SK-N-SH (cell line): ENCODE measurements around the gene REC8. TPM values are rescaled to one million over a fixed set of nuclear protein-coding genes. Genes with fewer than 3 reads are reported as not detected.

Source experiments
- CTCF ChIA-PET: fragments of 300-600, 350-600 bp; formaldehyde crosslinking; extraction: SDS; loops from one replicate; lab custom pipeline; 2021; lab: Yijun Ruan, JAX
- POLR2A ChIA-PET: fragments of 350-600 bp; sonication (Branson Sonifier 250); formaldehyde crosslinking; extraction: SDS; loops from one replicate; lab custom pipeline; 2020; ENCODE audit warnings: antibody characterized with exemption, inconsistent platforms; lab: Yijun Ruan, JAX
- DNase-seq: peaks from one replicate; pipeline ENCODE4 v3.0.0; 2012
- H2AFZ ChIP-seq: fragments of 200-600 bp; sonication (generic); 2 replicates; pipeline ENCODE4 v1.8.1; 2016; ENCODE audit warnings: antibody characterized with exemption, mild to moderate bottlenecking, low read depth
- H3F3A ChIP-seq: fragments of 200-600 bp; sonication (generic); replicated peaks from 2 replicates; pipeline ENCODE3; 2016; ENCODE audit warnings: antibody characterized with exemption, mild to moderate bottlenecking; ENCODE audit not compliant: insufficient read depth
- H3K27ac ChIP-seq, 2 experiments: fragments of 200-500 bp in 1 of 2; fragments of 200-600 bp in 1 of 2; sonication (Bioruptor generic) in 1 of 2; sonication (generic), shearing (Covaris generic) in 1 of 2; 2 replicates each; pipeline versions ENCODE4 v1.5.1 to v1.6.1; 2014 to 2016; ENCODE audit warnings: low read depth in 2 of 2, inconsistent platforms in 1 of 2, low read length in 1 of 2, mild to moderate bottlenecking in 1 of 2, mixed read lengths in 1 of 2
- H3K27me3 ChIP-seq: fragments of 200-600 bp; sonication (generic), shearing (Covaris generic); 2 replicates; pipeline ENCODE4 v1.6.1; 2016; ENCODE audit warnings: mixed run types; ENCODE audit not compliant: insufficient read depth
- H3K36me3 ChIP-seq, 2 experiments: fragments of 200-500 bp in 1 of 2; fragments of 200-600 bp in 1 of 2; sonication (Bioruptor generic) in 1 of 2; sonication (generic) in 1 of 2; replicated peaks in 1 of 2; 2 replicates each; pipeline versions ENCODE3 to v1.5.1; 2014 to 2016; ENCODE audit warnings: low read length in 1 of 2, mild to moderate bottlenecking in 1 of 2; ENCODE audit not compliant: insufficient read depth in 2 of 2, control insufficient read depth in 1 of 2
- H3K4me1 ChIP-seq, 2 experiments: fragments of 200-500 bp in 1 of 2; fragments of 200-600 bp in 1 of 2; sonication (Bioruptor generic) in 1 of 2; sonication (generic), shearing (Covaris generic) in 1 of 2; 2 replicates each; pipeline versions ENCODE4 v1.5.1 to v1.6.1; 2014 to 2016; ENCODE audit warnings: low read depth in 1 of 2, low read length in 1 of 2, mixed run types in 1 of 2; ENCODE audit not compliant: insufficient read depth in 2 of 2, control insufficient read depth in 1 of 2
- H3K4me2 ChIP-seq: fragments of 200-600 bp; sonication (generic), shearing (Covaris generic); 2 replicates; pipeline ENCODE4 v1.6.1; 2017; ENCODE audit warnings: mixed run types
- H3K4me3 ChIP-seq, 2 experiments: fragments of 200-500 bp in 1 of 2; fragments of 200-600 bp in 1 of 2; sonication (Bioruptor generic) in 1 of 2; sonication (generic), shearing (Covaris generic) in 1 of 2; 2 replicates each; pipeline versions ENCODE4 v1.5.1 to v1.8.1; 2014 to 2016; ENCODE audit warnings: low read depth in 2 of 2, inconsistent platforms in 1 of 2, low read length in 1 of 2, mild to moderate bottlenecking in 1 of 2, mixed read lengths in 1 of 2, moderate library complexity in 1 of 2
- H3K79me2 ChIP-seq: fragments of 200-600 bp; sonication (generic); 2 replicates; pipeline ENCODE4 v1.8.1; 2017; ENCODE audit warnings: mild to moderate bottlenecking; ENCODE audit not compliant: insufficient read depth
- H3K9ac ChIP-seq: fragments of 200-600 bp; sonication (generic); 2 replicates; pipeline ENCODE4 v1.6.1; 2017; ENCODE audit warnings: mixed run types
- H3K9me2 ChIP-seq: fragments of 200-600 bp; sonication (generic); 2 replicates; pipeline ENCODE4 v1.6.1; 2017; ENCODE audit warnings: mixed run types
- H3K9me3 ChIP-seq: fragments of 200-600 bp; sonication (generic); 2 replicates; pipeline ENCODE4 v1.6.1; 2017; ENCODE audit warnings: mixed run types, mild to moderate bottlenecking, moderate library complexity
- H4K20me1 ChIP-seq: fragments of 200-600 bp; sonication (generic); 2 replicates; pipeline ENCODE4 v1.6.1; 2017; ENCODE audit warnings: mild to moderate bottlenecking, mixed run types; ENCODE audit not compliant: insufficient read depth
- CHD2 ChIP-seq: fragments of 150-350 bp; IDR thresholded peaks from 2 replicates; pipeline ENCODE4 v1.6.1; 2018; ENCODE audit warnings: low read length; ENCODE audit not compliant: partially characterized antibody
- ELF1 ChIP-seq: IDR thresholded peaks from 2 replicates; pipeline ENCODE4 v1.4.0; 2012
- EP300 ChIP-seq, 2 experiments: IDR thresholded peaks; 2 replicates each; pipeline versions ENCODE4 v1.4.0 to v1.6.1; 2012; ENCODE audit warnings: borderline replicate concordance in 1 of 2, low read depth in 1 of 2, low read length in 1 of 2
- EZH2phosphoT487 ChIP-seq: fragments of 200-600 bp; sonication (generic); IDR thresholded peaks from 2 replicates; pipeline ENCODE4 v1.6.1; 2017; ENCODE audit warnings: low read depth, mixed run types, mild to moderate bottlenecking, antibody characterized with exemption, moderate library complexity, borderline replicate concordance
- FOXJ3 ChIP-seq: sonication (generic); formaldehyde crosslinking; IDR thresholded peaks from 2 replicates; pipeline ENCODE4 v1.5.1; 2020; ENCODE audit warnings: mild to moderate bottlenecking, missing genetic modification reagents
- GABPA ChIP-seq: IDR thresholded peaks from 2 replicates; pipeline ENCODE4 v1.4.0; 2012; ENCODE audit warnings: low read depth, mild to moderate bottlenecking
- JUND ChIP-seq: IDR thresholded peaks from 2 replicates; pipeline ENCODE4 v1.4.0; 2012
- MAX ChIP-seq: IDR thresholded peaks from 2 replicates; pipeline ENCODE4 v1.4.0; 2012; ENCODE audit warnings: low read depth
- MEF2A ChIP-seq: IDR thresholded peaks from 2 replicates; pipeline ENCODE4 v1.4.0; 2012; ENCODE audit warnings: low read depth, borderline replicate concordance
- MXI1 ChIP-seq: IDR thresholded peaks from 2 replicates; pipeline ENCODE4 v1.6.1; 2012; ENCODE audit warnings: mild to moderate bottlenecking, low read depth, low read length, improper control_type of control experiment
- NRF1 ChIP-seq: IDR thresholded peaks from 2 replicates; pipeline ENCODE4 v1.6.1; 2012; ENCODE audit warnings: low read depth, mild to moderate bottlenecking, low read length
- PBX3 ChIP-seq: IDR thresholded peaks from 2 replicates; pipeline ENCODE4; 2012
- RCOR1 ChIP-seq: fragments of 150-350 bp; IDR thresholded peaks from 2 replicates; pipeline ENCODE4 v1.6.1; 2017; ENCODE audit warnings: antibody characterized with exemption, low read length
- SMC3 ChIP-seq: IDR thresholded peaks from 2 replicates; pipeline ENCODE4 v1.6.1; 2012; ENCODE audit warnings: low read depth, low read length, improper control_type of control experiment
- USF2 ChIP-seq: fragments of 150-350 bp; IDR thresholded peaks from 2 replicates; pipeline ENCODE4 v1.6.1; 2017; ENCODE audit warnings: antibody characterized with exemption, low read length, low read depth, borderline replicate concordance
- YY1 ChIP-seq: IDR thresholded peaks from 2 replicates; pipeline ENCODE4 v1.4.0; 2012; ENCODE audit warnings: low read depth, mild to moderate bottlenecking
- WGBS: methylation state at CpG from one replicate; pipeline ENCODE4 v1.1.6; 2017; ENCODE audit warnings: low lambda C conversion rate; 5-methylcytosine and 5-hydroxymethylcytosine counted together
- polyA plus RNA-seq, 3 experiments: library from polyadenylated mRNA; depleted of rRNA; stranded (reverse); fragments of >200 nt; gene quantifications; 2 replicates each; pipeline ENCODE4 v1.2.3, GENCODE V29; 2012
- TF ChIP-seq, protein P1 (sequence below): fragments of 150-350 bp; IDR thresholded peaks from 2 replicates; pipeline ENCODE4 v1.6.1; 2016; ENCODE audit warnings: mild to moderate bottlenecking, low read depth, low read length
- TF ChIP-seq, protein P2 (sequence below): IDR thresholded peaks from 2 replicates; pipeline ENCODE4 v1.4.0; 2012; ENCODE audit warnings: low read depth, borderline replicate concordance

Gene REC8
- polyA plus RNA-seq, 1 of the 3 experiments (the other 2 are of a cell fraction), result 23.2 TPM

DNA sequence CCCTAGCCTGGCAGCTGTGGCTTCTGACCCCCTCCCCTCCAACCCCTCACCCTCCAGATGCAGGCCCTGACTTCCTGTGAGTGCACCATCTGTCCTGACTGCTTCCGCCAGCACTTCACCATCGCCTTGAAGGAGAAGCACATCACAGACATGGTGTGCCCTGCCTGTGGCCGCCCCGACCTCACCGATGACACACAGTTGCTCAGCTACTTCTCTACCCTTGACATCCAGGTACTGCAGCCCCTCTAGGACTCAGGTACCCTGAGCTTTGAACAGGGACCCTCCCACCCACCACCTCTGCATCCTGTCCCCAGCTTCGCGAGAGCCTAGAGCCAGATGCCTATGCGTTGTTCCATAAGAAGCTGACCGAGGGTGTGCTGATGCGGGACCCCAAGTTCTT, 16.8 kb upstream of the REC8 start:
- ChIA-PET CTCF (no interaction called here), POLR2A (interaction anchor here (0.6 kb wide), 1 partner anchor 15 kb away, joined by 3 read pairs; no protein-coding TSS in a partner anchor)
- Histone ChIP-seq H3K4me3 (no peak overlapping the region), H3K79me2 (peaks cover under 1% of the 10 kb centered on the region; the same call in 1 of the 2 replicates), H3K4me2 (no peak overlapping the region), H3K27me3 (no peaks in the 10 kb centered on the region), H3K27ac (no peak overlapping the region; a peak in 1 of 4 replicates), H2AFZ (no peak overlapping the region), H3K4me1 (peaks cover 0 to under 1% of the 10 kb centered on the region in 2 experiments; a peak in 1 of 4 replicates), H3K36me3 (peaks cover 45 to 59% of the 10 kb centered on the region in 2 experiments), H3F3A (peaks cover 11% of the 10 kb centered on the region), H4K20me1 (0 out of 2 replicates have a peak, but pooled peaks cover 2% of the 10 kb centered on the region), H3K9ac (no peak overlapping the region), H3K9me3 (no peaks in the 10 kb centered on the region), H3K9me2 (no peaks in the 10 kb centered on the region)
- 97% methylated on average over 10 of the region's 10 CpGs for WGBS
- no peak for DNase-seq
- TF ChIP-seq YY1, result no peak
- TF ChIP-seq NRF1, result no peak
- TF ChIP-seq ELF1, result no peak
- no peak for TF ChIP-seq GABPA
- TF ChIP-seq MAX, result no peak
- TF ChIP-seq, protein P1, sequence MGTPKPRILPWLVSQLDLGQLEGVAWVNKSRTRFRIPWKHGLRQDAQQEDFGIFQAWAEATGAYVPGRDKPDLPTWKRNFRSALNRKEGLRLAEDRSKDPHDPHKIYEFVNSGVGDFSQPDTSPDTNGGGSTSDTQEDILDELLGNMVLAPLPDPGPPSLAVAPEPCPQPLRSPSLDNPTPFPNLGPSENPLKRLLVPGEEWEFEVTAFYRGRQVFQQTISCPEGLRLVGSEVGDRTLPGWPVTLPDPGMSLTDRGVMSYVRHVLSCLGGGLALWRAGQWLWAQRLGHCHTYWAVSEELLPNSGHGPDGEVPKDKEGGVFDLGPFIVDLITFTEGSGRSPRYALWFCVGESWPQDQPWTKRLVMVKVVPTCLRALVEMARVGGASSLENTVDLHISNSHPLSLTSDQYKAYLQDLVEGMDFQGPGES, result no peak
- no peak for TF ChIP-seq RCOR1
- TF ChIP-seq USF2, result no peak
- TF ChIP-seq JUND, result no peak
- no peak for TF ChIP-seq SMC3

- Histone ChIP-seq H3K4me1 (peaks cover 4 to 9% of the 10 kb centered on the region in 2 experiments; a peak in 1 of 4 replicates), H3K27ac (no peak overlapping the region), H3K36me3 (peaks cover 40 to 49% of the 10 kb centered on the region in 2 experiments), H3K9ac (no peak overlapping the region), H4K20me1 (peaks cover 4% of the 10 kb centered on the region; the same call in 1 of the 2 replicates), H3F3A (peaks cover 17% of the 10 kb centered on the region), H2AFZ (no peak overlapping the region), H3K79me2 (peaks cover 7% of the 10 kb centered on the region), H3K27me3 (no peaks in the 10 kb centered on the region), H3K9me3 (no peaks in the 10 kb centered on the region), H3K4me2 (no peak overlapping the region), H3K9me2 (no peaks in the 10 kb centered on the region), H3K4me3 (no peak overlapping the region)
- no peak for TF ChIP-seq NRF1
- TF ChIP-seq MAX, result no peak
- TF ChIP-seq, protein P2, sequence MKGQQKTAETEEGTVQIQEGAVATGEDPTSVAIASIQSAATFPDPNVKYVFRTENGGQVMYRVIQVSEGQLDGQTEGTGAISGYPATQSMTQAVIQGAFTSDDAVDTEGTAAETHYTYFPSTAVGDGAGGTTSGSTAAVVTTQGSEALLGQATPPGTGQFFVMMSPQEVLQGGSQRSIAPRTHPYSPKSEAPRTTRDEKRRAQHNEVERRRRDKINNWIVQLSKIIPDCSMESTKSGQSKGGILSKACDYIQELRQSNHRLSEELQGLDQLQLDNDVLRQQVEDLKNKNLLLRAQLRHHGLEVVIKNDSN, result no peak
- TF ChIP-seq, protein P1, result no peak
- TF ChIP-seq EP300 (IDR thresholded peaks at IDR 0.05; ENCODE audit: borderline replicate concordance in 1 of 2, low read depth in 1 of 2, low read length in 1 of 2), result no peak
- no peak for TF ChIP-seq CHD2
- TF ChIP-seq YY1, result no peak
- TF ChIP-seq EZH2phosphoT487, result no peak
- no peak for TF ChIP-seq MEF2A
- TF ChIP-seq PBX3, result no peak
- TF ChIP-seq FOXJ3, result no peak
- TF ChIP-seq MXI1, result no peak
- CTCF ChIA-PET, result interaction anchor here (1.2 to 1.5 kb wide), 4 partner anchors 14 to 66 kb away, joined by 3 to 5 read pairs (median 4); no protein-coding TSS in a partner anchor
- no peak for DNase-seq
- 96% methylated on average over 1 of the region's 1 CpG for WGBS
- POLR2A ChIA-PET, result interaction anchor here (0.9 kb wide), 1 partner anchor 10 kb away, joined by 3 read pairs; the partner anchor contains the start of gene PSME2
These were observed 15.0 kb upstream of the REC8 start for GRCh38 chr14:24156840-24157239.
